Measurements from ENCODE around the gene APEH. TPM values are rescaled to one million over a fixed set of nuclear protein-coding genes. Genes with fewer than 3 reads are reported as not detected.

The APEH gene
- total RNA-seq, 1 donor from 2014 or later, result 53.3 TPM

GRCh38 chr3:49706456-49707112, 32.4 kb downstream of the APEH start:
- no peak overlapping the region for H3K27ac ChIP-seq
- no peak for DNase-seq (ENCODE audit: extremely low spot score in 2 of 2)
- no peaks in the 10 kb centered on the region for H3K9me3 ChIP-seq
- H3K27me3 ChIP-seq, result no peaks in the 10 kb centered on the region
- H3K36me3 ChIP-seq, result peaks cover 0 to 38% of the 10 kb centered on the region in 2 donors
- intact Hi-C loops (cut with DNase I), result no loop called here
- H3K4me3 ChIP-seq, result no peak overlapping the region
- H3K4me1 ChIP-seq, result no peaks in the 10 kb centered on the region
- TF ChIP-seq POLR2A (IDR thresholded peaks at IDR 0.05) (no peak), CTCF (IDR thresholded peaks at IDR 0.05) (no peak), POLR2AphosphoS5 (IDR thresholded peaks at IDR 0.05; ENCODE audit: insufficient read depth in 1 of 2, low read depth in 1 of 2) (no peak)

- Histone ChIP-seq H3K4me1 (no peaks in the 10 kb centered on the region), H3K27ac (no peak overlapping the region), H3K4me3 (no peak overlapping the region), H3K27me3 (no peaks in the 10 kb centered on the region), H3K9me3 (no peaks in the 10 kb centered on the region), H3K36me3 (peaks cover 0 to 33% of the 10 kb centered on the region in 2 donors)
- TF ChIP-seq POLR2A (IDR thresholded peaks at IDR 0.05) (no peak), CTCF (IDR thresholded peaks at IDR 0.05) (no peak), POLR2AphosphoS5 (IDR thresholded peaks at IDR 0.05; ENCODE audit: insufficient read depth in 1 of 2, low read depth in 1 of 2) (no peak)
- intact Hi-C loops (cut with DNase I), result no loop called here
- DNase-seq (ENCODE audit: extremely low spot score in 2 of 2), result no peak
These were observed 32.9 kb downstream of the APEH start for GRCh38 chr3:49707113-49707480.

- H3K27me3 ChIP-seq, result no peaks in the 10 kb centered on the region
- peaks cover 0 to 18% of the 10 kb centered on the region in 2 donors for H3K36me3 ChIP-seq
- intact Hi-C loops (cut with DNase I), result no loop called here
These were observed 35.7 kb downstream of the APEH start for GRCh38 chr3:49709852-49710251.

GRCh38 chr3:49711489-49711888, 37.3 kb downstream of the APEH start:
- Histone ChIP-seq H3K36me3 (peaks cover 0 to 7% of the 10 kb centered on the region in 2 donors), H3K4me3 (no peak overlapping the region), H3K4me1 (no peaks in the 10 kb centered on the region), H3K27ac (no peak overlapping the region), H3K9me3 (no peaks in the 10 kb centered on the region), H3K27me3 (no peaks in the 10 kb centered on the region)
- intact Hi-C loops (cut with DNase I), result no loop called here
- TF ChIP-seq POLR2A (IDR thresholded peaks at IDR 0.05) (no peak), CTCF (IDR thresholded peaks at IDR 0.05) (no peak), POLR2AphosphoS5 (IDR thresholded peaks at IDR 0.05; ENCODE audit: insufficient read depth in 1 of 2, low read depth in 1 of 2) (no peak)
- no peak for DNase-seq (ENCODE audit: extremely low spot score in 2 of 2)

More at GRCh38 chr3:49709852-49710251, 35.7 kb downstream of the APEH start:
- no peak overlapping the region for H3K4me3 ChIP-seq
- H3K4me1 ChIP-seq, result no peaks in the 10 kb centered on the region
- no peak overlapping the region for H3K27ac ChIP-seq
- no peaks in the 10 kb centered on the region for H3K9me3 ChIP-seq
- TF ChIP-seq CTCF (IDR thresholded peaks at IDR 0.05) (no peak), POLR2A (IDR thresholded peaks at IDR 0.05) (no peak), POLR2AphosphoS5 (IDR thresholded peaks at IDR 0.05; ENCODE audit: insufficient read depth in 1 of 2, low read depth in 1 of 2) (no peak)
- no peak for DNase-seq (ENCODE audit: extremely low spot score in 2 of 2)

GRCh38 chr3:49712166-49712565, 38.0 kb downstream of the APEH start:
- Histone ChIP-seq H3K27ac (no peak overlapping the region), H3K36me3 (peaks cover 0 to 7% of the 10 kb centered on the region in 2 donors), H3K4me1 (no peaks in the 10 kb centered on the region), H3K4me3 (no peak overlapping the region), H3K27me3 (no peaks in the 10 kb centered on the region), H3K9me3 (no peaks in the 10 kb centered on the region)
- no peak for TF ChIP-seq POLR2AphosphoS5 (IDR thresholded peaks at IDR 0.05; ENCODE audit: insufficient read depth in 1 of 2, low read depth in 1 of 2)
- no peak for DNase-seq (ENCODE audit: extremely low spot score in 2 of 2)
- intact Hi-C loops (cut with DNase I), result no loop called here
